ENCODE measurements around the gene MEF2D. TPM values are rescaled to one million over a fixed set of nuclear protein-coding genes. Genes with fewer than 3 reads are reported as not detected.

Gene MEF2D
- total RNA-seq, 6 donors from 2014 or later = 42.7 to 146 (median 58.7) TPM

- H3K36me3 ChIP-seq = peaks cover 0 to 9% (median 0%) of the 10 kb centered on the region in 4 donors
- DNase-seq (no peak), ATAC-seq (ENCODE audit: low FRiP score in 2 of 2) (no peak)
- H3K9me3 ChIP-seq = no peaks in the 10 kb centered on the region
- WGBS, 2 donors = 60 to 76% methylated on average over 4 to 6 of the region's 6 CpGs
- TF ChIP-seq POLR2A (IDR thresholded peaks at IDR 0.05) (no peak), CTCF (IDR thresholded peaks at IDR 0.05) (no peak), EP300 (IDR thresholded peaks at IDR 0.05) (no peak), POLR2AphosphoS5 (IDR thresholded peaks at IDR 0.05) (no peak)
- H3K4me3 ChIP-seq = no peak overlapping the region
- H3K27me3 ChIP-seq = no peaks in the 10 kb centered on the region
- peaks cover 94 to 100% (median 97%) of the 10 kb centered on the region in 4 donors for H3K4me1 ChIP-seq
- peak overlapping the region; percentile 59 to 88 (median 80) for H3K27ac ChIP-seq
These were observed 8.5 kb downstream of the MEF2D start for GRCh38 chr1:156492013-156492590.

GRCh38 chr1:156491151-156491949 is 9.2 kb downstream of the MEF2D start:
- DNase-seq = no peak
- 67 to 68% methylated on average over 4 to 6 of the region's 6 CpGs for WGBS, 2 donors
- peak overlapping the region; percentile 59 to 88 (median 80) for H3K27ac ChIP-seq
- H3K4me1 ChIP-seq = peaks cover 87 to 98% (median 92%) of the 10 kb centered on the region in 4 donors
- peaks cover 0 to 9% (median 0%) of the 10 kb centered on the region in 4 donors for H3K36me3 ChIP-seq
- peak in 1 of 2 donors; percentile 26 for ATAC-seq (ENCODE audit: low FRiP score in 2 of 2)
- H3K4me3 ChIP-seq = peak overlapping the region in 2 of 4 donors; percentile 9 to 24
- no peaks in the 10 kb centered on the region for H3K9me3 ChIP-seq
- H3K27me3 ChIP-seq = no peaks in the 10 kb centered on the region
- TF ChIP-seq EP300 (IDR thresholded peaks at IDR 0.05) = no peak
- no peak for TF ChIP-seq POLR2A (IDR thresholded peaks at IDR 0.05)

- Histone ChIP-seq H3K27me3 (no peaks in the 10 kb centered on the region), H3K4me3 (peak overlapping the region in 3 of 4 donors; percentile 4 to 24 (median 9)), H3K4me1 (peaks cover 84 to 97% (median 87%) of the 10 kb centered on the region in 4 donors), H3K36me3 (peaks cover 0 to 9% (median 0%) of the 10 kb centered on the region in 4 donors), H3K9me3 (no peaks in the 10 kb centered on the region), H3K27ac (peak overlapping the region; percentile 59 to 88 (median 80))
- TF ChIP-seq EP300 (IDR thresholded peaks at IDR 0.05) (peak in 1 of 4 donors; percentile 28), POLR2A (IDR thresholded peaks at IDR 0.05) (no peak), POLR2AphosphoS5 (IDR thresholded peaks at IDR 0.05) (peak in 1 of 2 donors; percentile 15), CTCF (IDR thresholded peaks at IDR 0.05) (peak in 4 of 6 experiments; percentile 13 to 45 (median 34))
- WGBS, 2 donors = 8 to 14% methylated on average over 8 to 10 of the region's 10 CpGs
- peak; percentile 5 to 45 for ATAC-seq (ENCODE audit: low FRiP score in 2 of 2)
- no peak for DNase-seq
These were observed 10.1 kb downstream of the MEF2D start for GRCh38 chr1:156490401-156491032.

GRCh38 chr1:156489935-156490293 is 10.7 kb downstream of the MEF2D start:
- no peak for DNase-seq
- peaks cover 80 to 94% (median 83%) of the 10 kb centered on the region in 4 donors for H3K4me1 ChIP-seq
- peaks cover 0 to 9% (median 0%) of the 10 kb centered on the region in 4 donors for H3K36me3 ChIP-seq
- H3K9me3 ChIP-seq = no peaks in the 10 kb centered on the region
- 30 to 42% methylated on average over 2 to 7 of the region's 7 CpGs for WGBS, 2 donors
- peak overlapping the region in 2 of 4 donors; percentile 9 to 24 for H3K4me3 ChIP-seq
- H3K27ac ChIP-seq = peak overlapping the region; percentile 59 to 88 (median 80)
- TF ChIP-seq POLR2AphosphoS5 (IDR thresholded peaks at IDR 0.05) = no peak
- no peak for ATAC-seq (ENCODE audit: low FRiP score in 2 of 2)
- no peaks in the 10 kb centered on the region for H3K27me3 ChIP-seq

GRCh38 chr1:156489166-156489934 is 11.2 kb downstream of the MEF2D start:
- Histone ChIP-seq H3K4me1 (peaks cover 80 to 94% (median 83%) of the 10 kb centered on the region in 4 donors), H3K9me3 (no peaks in the 10 kb centered on the region), H3K27ac (peak overlapping the region; percentile 59 to 88 (median 80)), H3K4me3 (peak overlapping the region in 2 of 4 donors; percentile 16 to 24), H3K27me3 (no peaks in the 10 kb centered on the region), H3K36me3 (peaks cover 0 to 6% (median 0%) of the 10 kb centered on the region in 4 donors)
- TF ChIP-seq CTCF (IDR thresholded peaks at IDR 0.05) (peak in 1 of 6 experiments; percentile 26), POLR2AphosphoS5 (IDR thresholded peaks at IDR 0.05) (peak in 1 of 2 donors; percentile 16), POLR2A (IDR thresholded peaks at IDR 0.05) (no peak), EP300 (IDR thresholded peaks at IDR 0.05) (no peak)
- WGBS, 2 donors = 18 to 32% methylated on average over 8 to 10 of the region's 12 CpGs
- ATAC-seq (ENCODE audit: low FRiP score in 2 of 2) (peak in 1 of 2 donors; percentile 2), DNase-seq (no peak)
